CD14-positive monocyte (primary cell): ENCODE results near the gene PRLR. TPM values are rescaled to one million over a fixed set of nuclear protein-coding genes. Genes with fewer than 3 reads are reported as not detected.

Experiments
- DNase-seq, 3 donors: peaks; one replicate each; pipeline ENCODE4 v3.0.0-alpha.2; 2011 to 2022
- H2AFZ ChIP-seq: 2 replicates; pipeline ENCODE4 v1.6.0; 2012; ENCODE audit warnings: mild to moderate bottlenecking, low read depth, low read length, inconsistent platforms; ENCODE audit not compliant: insufficient read depth, poor library complexity, severe bottlenecking
- H3K27ac ChIP-seq, 2 donors: 1 replicate in 1 of 2; 2 replicates in 1 of 2; pipeline ENCODE4 v1.5.1; 2012 to 2013; ENCODE audit warnings: low read length in 2 of 2, control low read depth in 1 of 2, inconsistent platforms in 1 of 2, low read depth in 1 of 2, mild to moderate bottlenecking in 1 of 2
- H3K27me3 ChIP-seq, 2 donors: one replicate each; pipeline versions ENCODE4 v1.6.0 to v1.6.1; 2011 to 2013; ENCODE audit warnings: low read length in 2 of 2; ENCODE audit not compliant: control insufficient read depth in 2 of 2, insufficient read depth in 2 of 2
- H3K36me3 ChIP-seq, 2 donors: replicated peaks in 1 of 2; 1 replicate in 1 of 2; 2 replicates in 1 of 2; pipeline versions ENCODE4 v1.5.1 to v1.6.1; 2012 to 2013; ENCODE audit warnings: low read length in 2 of 2, control low read depth in 1 of 2, inconsistent platforms in 1 of 2, mild to moderate bottlenecking in 1 of 2; ENCODE audit not compliant: insufficient read depth in 2 of 2, control insufficient read depth in 1 of 2
- H3K4me1 ChIP-seq, 2 donors: 1 replicate in 1 of 2; 2 replicates in 1 of 2; pipeline versions ENCODE4 v1.5.1 to v1.6.1; 2012 to 2013; ENCODE audit warnings: low read length in 2 of 2, control low read depth in 1 of 2, inconsistent platforms in 1 of 2, mild to moderate bottlenecking in 1 of 2, moderate library complexity in 1 of 2; ENCODE audit not compliant: insufficient read depth in 2 of 2, control insufficient read depth in 1 of 2
- H3K4me2 ChIP-seq: replicated peaks from 2 replicates; pipeline ENCODE3; 2012; ENCODE audit warnings: low read length, moderate library complexity, mild to moderate bottlenecking; ENCODE audit not compliant: poor library complexity, severe bottlenecking; ENCODE audit errors: extremely low read depth
- H3K4me3 ChIP-seq, 3 experiments: fragments of 200-600 bp in 1 of 3; sonication (generic) in 1 of 3; replicated peaks in 1 of 3; 1 replicate in 2 of 3; 2 replicates in 1 of 3; pipeline ENCODE4 v1.5.1; 2011 to 2013; ENCODE audit warnings: low read length in 3 of 3, mild to moderate bottlenecking in 3 of 3, control low read depth in 2 of 3, low read depth in 2 of 3, inconsistent platforms in 1 of 3, moderate library complexity in 1 of 3
- H3K79me2 ChIP-seq: 2 replicates; pipeline ENCODE4 v1.6.0; 2012; ENCODE audit warnings: mild to moderate bottlenecking, control low read depth, inconsistent platforms, low read length, moderate library complexity; ENCODE audit not compliant: insufficient read depth
- H3K9ac ChIP-seq: 2 replicates; pipeline ENCODE4 v1.6.0; 2017; ENCODE audit warnings: low read length, mild to moderate bottlenecking; ENCODE audit not compliant: insufficient read depth, poor library complexity, severe bottlenecking
- H3K9me3 ChIP-seq, 2 donors: replicated peaks in 1 of 2; 1 replicate in 1 of 2; 2 replicates in 1 of 2; pipeline versions ENCODE4 v1.5.1 to v1.6.1; 2012 to 2013; ENCODE audit warnings: low read length in 2 of 2, control low read depth in 1 of 2; ENCODE audit not compliant: control insufficient read depth in 1 of 2, insufficient read depth in 1 of 2
- H4K20me1 ChIP-seq: 2 replicates; pipeline ENCODE4 v1.6.0; 2012; ENCODE audit warnings: mild to moderate bottlenecking, low read length, control low read depth, moderate library complexity; ENCODE audit not compliant: insufficient read depth
- H3K27ac Mint-ChIP-seq, 7 donors: one replicate each; pipeline ENCODE4 v1.8.0; 2020; ENCODE audit warnings: mild to moderate bottlenecking in 7 of 7, mixed read lengths in 7 of 7, moderate library complexity in 6 of 7, inconsistent platforms in 2 of 7
- H3K27me3 Mint-ChIP-seq, 3 donors: one replicate each; pipeline ENCODE4 v1.8.0; 2021 to 2022; ENCODE audit warnings: low read depth in 3 of 3, mild to moderate bottlenecking in 3 of 3, mixed read lengths in 3 of 3, moderate library complexity in 3 of 3, inconsistent platforms in 1 of 3
- H3K36me3 Mint-ChIP-seq, 2 donors: one replicate each; pipeline ENCODE4 v1.8.0; 2020; ENCODE audit warnings: mixed read lengths in 2 of 2, inconsistent platforms in 1 of 2, mild to moderate bottlenecking in 1 of 2
- H3K4me1 Mint-ChIP-seq: one replicate; pipeline ENCODE4 v1.8.0; 2020; ENCODE audit warnings: mild to moderate bottlenecking, mixed read lengths
- H3K4me3 Mint-ChIP-seq, 2 donors: one replicate each; pipeline ENCODE4 v1.8.0; 2020; ENCODE audit warnings: mild to moderate bottlenecking in 2 of 2, mixed read lengths in 2 of 2, moderate library complexity in 1 of 2
- H3K9me3 Mint-ChIP-seq, 7 donors: one replicate each; pipeline ENCODE4 v1.8.0; 2020 to 2022; ENCODE audit warnings: mixed read lengths in 7 of 7, mild to moderate bottlenecking in 6 of 7, moderate library complexity in 6 of 7, inconsistent platforms in 2 of 7
- CTCF ChIP-seq: fragments of 200-600 bp; IDR thresholded peaks from one replicate; pipeline ENCODE4 v1.8.0; 2022; ENCODE audit warnings: antibody characterized with exemption, mild to moderate bottlenecking
- WGBS: methylation state at CpG from one replicate; pipeline ENCODE4 v1.1.5; 2013; ENCODE audit warnings: missing lambda C conversion rate; ENCODE audit not compliant: insufficient coverage; 5-methylcytosine and 5-hydroxymethylcytosine counted together
- intact Hi-C, 2 donors: fragments of 100-400 bp; cut with micrococcal nuclease; formaldehyde crosslinking; loops; one replicate each; pipeline versions ENCODE4 v1.15.0 to v1.15.1; 2023
- polyA plus RNA-seq, 3 donors: library from polyadenylated mRNA; depleted of rRNA in 1 of 3; unstranded in 2 of 3; stranded (reverse) in 1 of 3; fragments of 300-500 nt in 2 of 3; fragments of >200 nt in 1 of 3; fragmentation: Illumina TruSeq in 2 of 3; gene quantifications; 1 replicate in 2 of 3; 2 replicates in 1 of 3; pipeline ENCODE4 v1.2.3, GENCODE V29; 2012 to 2021

The PRLR gene
- polyA plus RNA-seq, 3 donors, result 0.12 to 1.7 (median 0.88) TPM

- H4K20me1 ChIP-seq, result no peaks in the 10 kb centered on the region
- H3K79me2 ChIP-seq, result peaks cover 12% of the 10 kb centered on the region
- no peaks in the 10 kb centered on the region for H3K27me3 ChIP-seq
- H3K4me1 Mint-ChIP-seq, result peaks cover 11% of the 10 kb centered on the region
- H3K27ac ChIP-seq, result no peak overlapping the region
- no peak overlapping the region for H3K4me2 ChIP-seq
- TF ChIP-seq CTCF, result no peak
- no peak overlapping the region for H3K4me3 Mint-ChIP-seq
- DNase-seq, result no peak
- H3K9ac ChIP-seq, result no peak overlapping the region
- peaks cover 2 to 14% of the 10 kb centered on the region in 2 donors for H3K36me3 ChIP-seq
- H3K9me3 ChIP-seq, result no peaks in the 10 kb centered on the region
- H3K4me3 ChIP-seq, result no peak overlapping the region
- peaks cover 0 to 2% (median 0%) of the 10 kb centered on the region in 3 donors for H3K27me3 Mint-ChIP-seq
- H3K27ac Mint-ChIP-seq, result no peak overlapping the region
- no peaks in the 10 kb centered on the region for H3K4me1 ChIP-seq
- H3K9me3 Mint-ChIP-seq, result peaks cover 0 to 3% (median 0%) of the 10 kb centered on the region in 7 donors
- H3K36me3 Mint-ChIP-seq, result peaks cover 26 to 50% of the 10 kb centered on the region in 2 donors
- intact Hi-C loops, result no loop called here
- no peak overlapping the region for H2AFZ ChIP-seq
- 100% methylated on average over 3 of the region's 5 CpGs for WGBS
Measured at GRCh38 chr5:35186749-35187148, 43.5 kb downstream of the PRLR start.

- peaks cover 2 to 18% of the 10 kb centered on the region in 2 donors for H3K36me3 ChIP-seq
- H3K27ac ChIP-seq, result no peak overlapping the region
- peaks cover 28 to 52% of the 10 kb centered on the region in 2 donors for H3K36me3 Mint-ChIP-seq
- no peaks in the 10 kb centered on the region for H3K4me1 ChIP-seq
- H3K4me1 Mint-ChIP-seq, result peaks cover 11% of the 10 kb centered on the region
- H3K79me2 ChIP-seq, result peaks cover 5% of the 10 kb centered on the region
- H3K9ac ChIP-seq, result no peak overlapping the region
- H3K27me3 Mint-ChIP-seq, result peaks cover 0 to 2% (median 0%) of the 10 kb centered on the region in 3 donors
- H3K4me3 Mint-ChIP-seq, result no peak overlapping the region
- DNase-seq, result no peak
- no CpG with 5 or more reads among the region's 4 CpGs for WGBS
- H3K27ac Mint-ChIP-seq, result peak overlapping the region in 1 of 7 donors; percentile 46
- no peak overlapping the region for H2AFZ ChIP-seq
- intact Hi-C loops, result no loop called here
- H3K4me2 ChIP-seq, result no peak overlapping the region
- peaks cover 0 to 3% (median 0%) of the 10 kb centered on the region in 7 donors for H3K9me3 Mint-ChIP-seq
- no peak overlapping the region for H3K4me3 ChIP-seq
- no peaks in the 10 kb centered on the region for H3K27me3 ChIP-seq
- TF ChIP-seq CTCF, result no peak
- no peaks in the 10 kb centered on the region for H3K9me3 ChIP-seq
- no peaks in the 10 kb centered on the region for H4K20me1 ChIP-seq
Measured at GRCh38 chr5:35185518-35185917, 44.8 kb downstream of the PRLR start.
